HFF-Myc (cell line): Measurements from ENCODE around the gene BMX.
A peak's percentile ranks its signal among the peaks of the same experiment; 100 is the strongest.

Experiments
- DNase-seq: peaks from one replicate; pipeline ENCODE4 v3.0.0-alpha.2; 2011; ENCODE audit warnings: low read depth; ENCODE audit errors: extremely low read depth
- H3K4me3 ChIP-seq: replicated peaks from 2 replicates; pipeline ENCODE4 v1.5.1; 2011; ENCODE audit warnings: low read depth, mild to moderate bottlenecking, control low read depth, low read length
- CTCF ChIP-seq: IDR thresholded peaks from 2 replicates; pipeline ENCODE4 v1.5.1; 2012; ENCODE audit warnings: mild to moderate bottlenecking, low read depth, low read length, control low read depth; ENCODE audit errors: missing control alignments

Gene BMX

DNA sequence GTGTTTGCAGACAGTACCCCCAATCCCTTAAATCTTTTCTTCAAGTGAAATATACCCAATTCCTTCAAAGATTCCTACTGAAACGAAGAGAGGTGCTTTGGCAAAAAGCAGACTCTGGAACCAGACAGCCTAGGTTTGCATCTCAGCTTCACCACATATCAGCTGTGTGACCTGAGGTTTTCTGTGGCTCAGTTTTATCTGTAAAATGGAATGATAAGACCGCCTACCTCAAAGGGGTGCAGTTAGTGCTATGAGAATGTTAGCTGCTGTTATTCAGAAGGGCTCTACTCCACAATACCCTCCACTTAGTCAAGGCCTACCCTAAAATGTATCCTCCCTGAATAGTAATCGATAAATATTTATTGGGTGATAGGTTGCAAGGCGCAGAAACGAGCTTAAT, 8.1 kb upstream of the BMX start:
- peak overlapping the region; percentile 44 for H3K4me3 ChIP-seq
- no peak for TF ChIP-seq CTCF
- no peak for DNase-seq

DNA sequence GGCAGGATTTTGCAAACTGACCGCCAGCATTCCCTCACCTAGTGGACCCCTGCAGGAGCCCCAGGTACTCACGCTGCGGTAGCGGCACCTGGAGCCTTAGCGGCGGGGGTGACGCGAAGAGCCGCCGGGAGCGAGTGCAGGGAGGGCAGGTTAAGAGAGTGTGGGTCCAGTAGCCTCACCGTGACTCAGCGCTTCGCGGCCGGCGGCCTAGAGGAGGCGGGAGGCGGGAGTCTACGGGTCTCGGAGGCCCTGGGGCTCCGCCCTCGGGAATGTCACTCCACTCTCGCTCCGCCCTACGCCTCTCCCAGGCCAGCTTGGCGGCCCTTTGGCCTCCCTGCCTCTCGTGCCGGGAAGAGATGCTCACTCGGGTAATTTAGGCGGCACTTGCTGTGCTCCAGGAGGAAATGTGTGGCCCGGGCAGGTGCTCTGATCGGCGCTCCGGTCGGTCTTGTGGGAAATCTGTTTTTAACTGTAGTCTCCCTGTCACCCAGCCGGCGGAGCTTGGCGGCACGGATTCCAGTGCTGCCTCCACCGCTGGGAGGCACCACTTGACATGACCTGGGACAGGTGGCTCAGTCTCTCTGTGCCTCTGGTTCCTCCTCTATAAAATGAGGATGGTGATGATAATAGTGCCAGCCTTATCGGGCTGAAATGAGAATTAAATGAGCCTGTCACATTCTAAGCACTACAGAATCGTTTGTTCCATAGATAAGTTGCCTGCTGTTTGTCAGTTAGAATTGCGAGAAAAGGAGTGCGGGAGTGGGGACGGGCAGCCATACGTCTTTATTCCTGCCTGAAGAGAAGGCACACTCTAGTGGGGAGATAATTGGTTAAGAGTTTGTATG, 7.3 kb upstream of the BMX start, which contains the start of gene PIR:
Gene PIR, minus strand, starts transcription at position 216 of the 845 bp plus-strand sequence. CDS start 2,076 bp downstream, outside the sequence.
- no peak for DNase-seq
- peak within 1 kb of the TSS; percentile 44 for H3K4me3 ChIP-seq
- peak; percentile 29 for TF ChIP-seq CTCF

DNA sequence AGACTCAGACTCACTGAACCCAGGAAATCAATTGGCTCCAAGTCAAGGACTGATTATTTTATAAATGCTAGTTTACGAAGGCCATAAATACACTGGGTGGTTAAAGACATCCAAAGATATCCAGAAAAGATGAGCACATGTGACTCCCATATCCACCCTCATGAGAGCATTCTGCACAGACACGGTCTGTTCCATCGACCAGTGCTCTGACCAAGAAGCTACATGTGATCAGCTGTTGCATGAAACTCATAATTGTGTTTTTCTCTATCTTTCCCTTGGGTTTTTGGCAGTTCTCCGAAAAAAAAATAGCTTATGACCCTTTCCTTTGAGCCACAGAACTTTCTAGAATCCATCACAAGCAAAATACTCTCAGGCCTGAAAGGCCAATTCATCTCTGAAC, 4.8 kb upstream of the BMX start:
- no peak for DNase-seq
- TF ChIP-seq CTCF: no peak
- H3K4me3 ChIP-seq: no peak overlapping the region

GRCh38 chrX:15496824-15497223, 3.8 kb upstream of the BMX start:
- no peak for DNase-seq
- no peak for TF ChIP-seq CTCF
- no peak overlapping the region for H3K4me3 ChIP-seq

GRCh38 chrX:15497865-15498264, 2.7 kb upstream of the BMX start:
- H3K4me3 ChIP-seq: no peak overlapping the region
- no peak for DNase-seq
- peak; percentile 70 for TF ChIP-seq CTCF

DNA sequence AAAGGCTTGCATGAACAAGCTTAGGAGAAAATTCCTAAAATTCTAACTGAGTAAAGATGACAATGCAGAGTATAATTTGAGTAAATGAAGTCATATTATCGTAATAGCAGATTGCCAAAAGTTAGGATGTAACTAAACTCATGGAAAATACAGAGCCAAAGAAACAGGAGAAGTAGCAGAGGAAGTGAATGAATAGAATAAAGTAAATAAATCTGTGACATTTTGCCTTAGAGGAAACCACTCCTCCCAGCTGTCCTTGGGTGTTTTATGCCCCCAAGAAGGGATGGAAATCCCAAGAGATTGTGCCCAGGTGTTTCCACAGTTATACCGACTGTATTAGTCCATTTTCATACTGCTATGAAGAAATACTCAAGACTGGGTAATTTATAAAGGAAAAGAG, 1.9 kb upstream of the BMX start:
- TF ChIP-seq CTCF: no peak
- no peak overlapping the region for H3K4me3 ChIP-seq
- DNase-seq: no peak

- no peak for DNase-seq
- H3K4me3 ChIP-seq: no peak overlapping the region
- TF ChIP-seq CTCF: no peak
Measured at GRCh38 chrX:15499976-15500375, 631 bp upstream of the BMX start.
